ENCODE measurements around the gene BCAT1. TPM values are rescaled to one million over a fixed set of nuclear protein-coding genes. Genes with fewer than 3 reads are reported as not detected.

The BCAT1 gene
- total and polyA plus RNA-seq, 2 donors (not counting 3 experiments of a cell fraction or from before 2014, with no cell fraction given): 21.6 to 267 TPM

DNA sequence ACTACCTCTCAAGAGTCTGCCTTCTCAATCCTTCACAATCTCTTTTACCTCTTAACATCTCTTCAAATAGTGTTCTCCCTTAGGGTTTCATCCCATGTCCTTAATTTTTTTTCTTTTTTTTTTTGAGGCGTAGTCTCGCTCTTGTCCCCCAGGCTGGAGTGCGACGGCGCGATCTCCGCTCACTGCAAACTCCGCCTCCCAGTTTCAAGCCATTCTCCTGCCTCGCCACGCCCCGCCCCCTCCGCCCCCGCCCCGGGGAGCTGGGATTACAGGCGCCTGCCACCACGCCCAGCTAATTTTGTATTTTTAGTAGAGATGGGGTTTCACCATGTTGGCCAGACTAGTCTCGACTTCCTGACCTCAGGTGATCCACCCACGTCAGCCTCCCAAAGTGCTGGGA lies 7.0 kb upstream of the BCAT1 start:
- intact Hi-C loops (cut with micrococcal nuclease): no loop called here
- no peak for FAIRE-seq

More for the DNA sequence above, 7.0 kb upstream of the BCAT1 start:
- peaks cover 0 to 2% of the 10 kb centered on the region in 2 experiments for H3K27me3 ChIP-seq (ENCODE audit: control insufficient read depth in 2 of 2, insufficient read depth in 2 of 2, low read length in 2 of 2)
- H3K4me1 ChIP-seq (ENCODE audit: control insufficient read depth, extremely low read depth, insufficient read depth, low read length): no peaks in the 10 kb centered on the region
- H2AFZ ChIP-seq (ENCODE audit: low read depth, low read length): no peak overlapping the region
- ChIA-PET CTCF (no interaction called here), POLR2A (interaction anchor here (0.6 kb wide), 1 partner anchor 62 kb away, joined by 4 read pairs; no protein-coding TSS in a partner anchor)
- H3K9me3 ChIP-seq (replicated peaks; ENCODE audit: control insufficient read depth, insufficient read depth, low read length): no peaks in the 10 kb centered on the region
- no peak overlapping the region for H3K9ac ChIP-seq (replicated peaks; ENCODE audit: extremely low read depth, insufficient read depth, low read length)
- no peak overlapping the region for H3K4me3 ChIP-seq (replicated peaks in 1 of 3; ENCODE audit: insufficient read depth in 1 of 3, low read depth in 1 of 3, low read length in 3 of 3)
- TF ChIP-seq GATA2 (IDR thresholded peaks at IDR 0.05; ENCODE audit: insufficient read depth, insufficient read length, low read depth, low read length) (no peak), EZH2 (IDR thresholded peaks at IDR 0.05; ENCODE audit: borderline replicate concordance, low read depth, low read length, severe bottlenecking) (no peak), JUN (IDR thresholded peaks at IDR 0.05; ENCODE audit: borderline replicate concordance, insufficient read depth, insufficient read length, low read depth) (no peak), POLR2AphosphoS5 (IDR thresholded peaks at IDR 0.05; ENCODE audit: insufficient read depth, low read depth, low read length) (no peak), FOS (IDR thresholded peaks at IDR 0.05; ENCODE audit: borderline replicate concordance, insufficient read depth, low read length) (no peak)
- TF ChIP-seq, protein P1, sequence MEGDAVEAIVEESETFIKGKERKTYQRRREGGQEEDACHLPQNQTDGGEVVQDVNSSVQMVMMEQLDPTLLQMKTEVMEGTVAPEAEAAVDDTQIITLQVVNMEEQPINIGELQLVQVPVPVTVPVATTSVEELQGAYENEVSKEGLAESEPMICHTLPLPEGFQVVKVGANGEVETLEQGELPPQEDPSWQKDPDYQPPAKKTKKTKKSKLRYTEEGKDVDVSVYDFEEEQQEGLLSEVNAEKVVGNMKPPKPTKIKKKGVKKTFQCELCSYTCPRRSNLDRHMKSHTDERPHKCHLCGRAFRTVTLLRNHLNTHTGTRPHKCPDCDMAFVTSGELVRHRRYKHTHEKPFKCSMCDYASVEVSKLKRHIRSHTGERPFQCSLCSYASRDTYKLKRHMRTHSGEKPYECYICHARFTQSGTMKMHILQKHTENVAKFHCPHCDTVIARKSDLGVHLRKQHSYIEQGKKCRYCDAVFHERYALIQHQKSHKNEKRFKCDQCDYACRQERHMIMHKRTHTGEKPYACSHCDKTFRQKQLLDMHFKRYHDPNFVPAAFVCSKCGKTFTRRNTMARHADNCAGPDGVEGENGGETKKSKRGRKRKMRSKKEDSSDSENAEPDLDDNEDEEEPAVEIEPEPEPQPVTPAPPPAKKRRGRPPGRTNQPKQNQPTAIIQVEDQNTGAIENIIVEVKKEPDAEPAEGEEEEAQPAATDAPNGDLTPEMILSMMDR (IDR thresholded peaks at IDR 0.05; ENCODE audit: extremely low read depth in 1 of 2, insufficient read depth in 1 of 2, low read depth in 1 of 2, low read length in 2 of 2): no peak
- TF ChIP-seq, protein P2, sequence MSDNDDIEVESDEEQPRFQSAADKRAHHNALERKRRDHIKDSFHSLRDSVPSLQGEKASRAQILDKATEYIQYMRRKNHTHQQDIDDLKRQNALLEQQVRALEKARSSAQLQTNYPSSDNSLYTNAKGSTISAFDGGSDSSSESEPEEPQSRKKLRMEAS (IDR thresholded peaks at IDR 0.05; ENCODE audit: insufficient read depth, insufficient read length): no peak
- no peaks in the 10 kb centered on the region for H4K20me1 ChIP-seq (replicated peaks; ENCODE audit: control insufficient read depth, extremely low read depth, insufficient read depth, low read length)
- H3K79me2 ChIP-seq (ENCODE audit: control insufficient read depth, insufficient read depth, low read length): no peaks in the 10 kb centered on the region
- no peak for DNase-seq (ENCODE audit: low read depth, low spot score)
- H3K27ac ChIP-seq (ENCODE audit: insufficient read depth, low read depth, low read length): no peak overlapping the region
- H3K36me3 ChIP-seq (ENCODE audit: control insufficient read depth in 2 of 2, extremely low read depth in 1 of 2, insufficient read depth in 2 of 2, low read length in 2 of 2): no peaks in the 10 kb centered on the region
- no peaks in the 10 kb centered on the region for H3K9me1 ChIP-seq (replicated peaks; ENCODE audit: control insufficient read depth, extremely low read depth, insufficient read depth, low read length)
- no peak overlapping the region for H3K4me2 ChIP-seq (ENCODE audit: insufficient read depth, low read length)
- dilution Hi-C loops (cut with MboI; ENCODE audit: extremely low pct_ligation_motif_present, low sequenced_read_pairs): no loop called here
- no TSS peak for BruUV-seq (replicated peaks)
